ENCODE data around the gene EFCAB11.

The EFCAB11 gene, protein sequence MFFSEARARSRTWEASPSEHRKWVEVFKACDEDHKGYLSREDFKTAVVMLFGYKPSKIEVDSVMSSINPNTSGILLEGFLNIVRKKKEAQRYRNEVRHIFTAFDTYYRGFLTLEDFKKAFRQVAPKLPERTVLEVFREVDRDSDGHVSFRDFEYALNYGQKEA

DNA sequence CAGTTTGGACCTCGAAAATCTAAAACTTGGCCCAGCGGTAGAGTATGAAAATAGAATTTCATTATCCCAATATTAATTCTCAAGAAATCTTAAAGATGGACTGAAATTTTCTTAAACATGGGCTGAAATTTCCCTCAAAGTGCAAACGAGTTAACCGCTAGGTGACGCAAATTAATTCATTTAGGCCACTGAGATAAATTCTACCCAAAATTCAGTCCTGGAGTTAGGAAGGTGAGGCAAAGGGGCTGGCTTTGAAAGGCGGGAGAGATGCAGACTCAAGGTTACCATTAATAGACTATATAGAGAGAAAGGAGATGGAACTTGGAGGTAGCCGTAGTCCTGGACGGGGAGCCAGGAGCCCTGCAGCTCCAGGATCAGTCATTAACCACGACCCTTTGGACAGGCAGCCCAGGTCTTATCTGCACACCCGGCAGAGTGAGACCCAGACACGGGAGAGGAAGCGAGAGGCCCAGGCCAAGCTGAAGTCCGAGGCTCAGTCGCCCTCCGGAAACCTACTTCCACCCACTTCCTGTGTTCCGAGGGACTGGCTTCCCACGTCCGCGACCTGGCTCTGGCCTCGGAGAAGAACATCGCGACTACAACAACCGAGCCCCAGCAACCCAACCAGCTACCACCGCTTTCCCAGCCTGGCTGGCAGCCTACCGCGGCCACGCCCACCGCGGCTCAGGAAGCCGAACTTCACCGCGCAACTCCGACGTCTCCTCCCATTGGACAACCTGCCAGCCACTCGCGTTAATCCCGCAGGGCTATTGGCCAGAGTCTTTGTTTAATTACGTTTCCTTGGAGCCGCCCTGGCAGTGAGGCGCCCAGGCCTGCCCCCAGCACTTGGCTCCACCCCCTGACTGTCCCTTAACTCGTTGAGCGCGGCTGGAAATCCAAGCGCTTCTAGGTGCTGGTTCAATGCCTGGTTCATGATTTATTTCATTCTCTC is at the start of gene EFCAB11:
EFCAB11 (minus strand) TSS at position 661 of the 952 bp plus-strand sequence; CDS start at position 591, 70 bp downstream.
- peak; percentile 87 for DNase-seq (ENCODE audit: low read depth in 2 of 2)

DNA sequence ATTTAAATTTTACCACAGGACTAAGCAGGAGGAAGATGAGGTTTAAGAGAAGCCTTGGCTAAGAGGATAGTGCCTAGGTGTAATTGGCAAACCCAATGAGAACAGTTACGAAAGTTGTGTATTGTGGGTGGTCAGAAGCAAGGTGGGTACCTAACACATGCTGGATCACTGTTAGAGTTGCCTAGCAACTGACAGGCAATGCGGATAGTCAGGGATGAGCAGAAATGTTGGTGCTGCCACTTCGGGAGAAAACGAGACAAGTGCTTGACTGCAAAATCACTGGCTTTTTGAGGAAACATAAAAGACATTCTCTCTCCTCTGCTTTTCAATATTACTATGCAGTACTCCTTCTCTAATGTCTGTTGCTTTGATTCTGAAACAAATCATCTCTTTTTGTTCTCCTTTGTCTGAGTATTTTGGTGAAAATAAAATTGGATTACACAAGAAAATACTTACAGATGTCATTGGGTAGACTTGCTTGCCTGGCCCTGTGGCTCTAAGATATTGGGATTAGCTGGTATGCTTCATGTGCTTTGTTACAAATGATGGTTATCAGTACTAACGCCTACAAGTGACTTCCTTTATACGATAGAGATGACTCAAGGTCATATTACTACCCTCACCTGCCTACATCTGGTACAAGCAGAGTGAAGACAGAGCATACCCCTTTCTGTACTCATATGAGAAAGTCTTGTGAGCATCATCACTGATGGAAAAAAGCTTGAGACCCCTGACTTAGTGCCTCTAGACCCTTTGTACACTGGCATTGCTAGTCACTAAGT is 49.2 kb upstream of the EFCAB11 start:
- DNase-seq (ENCODE audit: low read depth in 2 of 2): no peak

DNA sequence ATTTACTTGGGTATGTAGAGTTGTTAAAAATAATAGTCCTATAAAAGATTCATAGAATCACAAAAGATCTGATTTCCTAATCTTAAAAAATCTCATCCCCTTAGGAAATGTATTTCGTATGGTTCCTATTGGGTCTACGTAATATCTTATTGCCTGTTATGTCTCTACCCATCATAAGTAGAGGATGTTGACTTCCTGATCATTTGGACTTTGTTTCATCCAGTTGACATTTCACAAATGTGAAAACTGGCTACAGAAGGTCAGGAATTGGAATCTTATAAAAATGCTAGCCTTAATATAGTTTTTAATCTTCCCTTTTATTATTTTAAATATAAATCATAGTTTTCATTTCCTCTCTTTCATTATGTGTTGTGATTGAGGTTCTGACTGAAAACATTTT is 46.4 kb upstream of the EFCAB11 start:
- no peak for DNase-seq (ENCODE audit: low read depth in 2 of 2)

DNA sequence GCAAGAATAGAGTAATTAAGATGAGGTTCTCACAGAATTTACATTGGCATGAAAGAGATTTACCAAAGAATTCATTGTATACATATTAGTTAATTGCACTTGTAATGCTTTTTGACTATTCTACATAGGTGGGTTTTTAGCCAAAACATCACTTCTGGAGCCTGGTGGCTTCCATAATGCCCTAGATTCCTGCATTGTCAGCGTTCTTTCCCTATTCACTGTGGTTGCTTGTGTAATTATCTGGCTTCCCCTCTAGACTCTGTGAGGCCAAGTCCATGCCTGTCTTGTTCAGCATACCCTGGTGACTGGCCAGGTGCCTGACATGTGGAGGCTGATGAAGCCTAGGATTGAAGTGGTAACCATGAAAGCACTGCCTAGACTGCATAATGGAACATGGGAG is 42.4 kb upstream of the EFCAB11 start:
- no peak for DNase-seq (ENCODE audit: low read depth in 2 of 2)

DNA sequence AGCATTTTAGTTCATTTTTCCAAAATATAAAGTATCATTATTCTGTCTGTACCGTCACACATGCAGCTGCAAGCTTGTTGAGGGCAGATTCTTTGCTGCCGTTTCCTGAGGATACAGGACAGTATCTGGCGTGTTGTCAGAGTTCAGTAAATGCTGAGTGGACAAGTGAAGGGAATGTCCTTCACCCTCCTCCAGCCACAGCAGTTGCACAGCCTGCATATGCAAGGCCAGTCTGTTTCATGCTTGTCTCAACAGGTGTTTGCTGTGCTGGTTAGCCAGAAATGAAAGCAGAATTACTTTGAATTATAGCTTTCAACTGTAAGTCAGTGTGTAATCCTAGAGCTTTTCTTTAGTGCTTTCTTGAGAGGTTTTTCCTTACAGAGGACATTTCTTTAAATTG is 37.7 kb upstream of the EFCAB11 start:
- no peak for DNase-seq (ENCODE audit: low read depth in 2 of 2)

DNA sequence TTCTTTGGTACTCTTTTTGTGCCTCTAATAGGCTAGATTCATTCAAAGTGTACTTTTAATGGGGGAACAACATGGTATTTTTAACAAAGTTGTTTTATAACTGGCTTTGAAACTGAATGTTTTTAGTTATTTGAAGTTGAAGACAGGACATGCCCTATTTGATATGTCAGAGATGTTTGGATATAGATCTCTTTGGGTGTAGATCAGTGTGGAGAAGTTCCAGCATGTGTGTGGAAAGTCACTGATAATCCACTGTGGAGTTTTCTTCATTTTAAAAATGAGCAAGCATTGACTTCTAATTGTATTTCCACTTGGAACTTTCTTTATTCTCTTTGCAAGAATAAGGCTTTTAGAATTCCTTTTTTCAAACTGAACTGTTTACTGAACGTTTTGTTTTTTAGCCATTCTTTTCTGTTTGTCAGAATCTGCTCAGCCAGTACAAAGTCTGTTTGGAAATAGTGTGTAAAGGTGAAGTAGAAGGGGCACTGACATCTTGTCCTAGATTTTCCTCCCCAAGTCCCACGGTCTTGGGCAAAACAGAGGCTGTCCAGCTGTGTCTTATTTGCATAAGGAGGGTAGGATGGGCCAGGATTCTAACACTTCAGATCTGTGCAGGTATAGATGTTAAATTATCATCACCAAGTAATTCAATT is 36.2 kb upstream of the EFCAB11 start:
- no peak for DNase-seq (ENCODE audit: low read depth in 2 of 2)

DNA sequence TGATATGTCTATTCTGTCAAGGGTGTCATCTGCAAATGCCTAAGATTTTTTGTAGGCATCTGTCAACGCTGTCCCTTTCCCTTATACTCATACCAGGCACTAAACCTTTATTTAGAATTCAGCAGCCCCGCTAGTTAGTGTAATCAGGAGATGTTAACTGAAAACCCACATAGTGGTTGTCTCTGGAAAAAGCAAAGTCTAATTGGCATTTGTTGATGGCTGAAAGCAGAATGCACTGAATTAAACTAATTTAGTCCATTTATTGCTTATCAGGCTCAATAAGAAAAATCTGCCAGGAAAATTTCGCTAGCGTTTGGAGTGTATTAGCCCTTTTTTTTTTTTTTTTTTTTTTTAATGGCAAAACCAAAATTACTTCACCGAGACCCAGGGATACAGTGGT is 35.7 kb upstream of the EFCAB11 start:
- no peak for DNase-seq (ENCODE audit: low read depth in 2 of 2)

DNA sequence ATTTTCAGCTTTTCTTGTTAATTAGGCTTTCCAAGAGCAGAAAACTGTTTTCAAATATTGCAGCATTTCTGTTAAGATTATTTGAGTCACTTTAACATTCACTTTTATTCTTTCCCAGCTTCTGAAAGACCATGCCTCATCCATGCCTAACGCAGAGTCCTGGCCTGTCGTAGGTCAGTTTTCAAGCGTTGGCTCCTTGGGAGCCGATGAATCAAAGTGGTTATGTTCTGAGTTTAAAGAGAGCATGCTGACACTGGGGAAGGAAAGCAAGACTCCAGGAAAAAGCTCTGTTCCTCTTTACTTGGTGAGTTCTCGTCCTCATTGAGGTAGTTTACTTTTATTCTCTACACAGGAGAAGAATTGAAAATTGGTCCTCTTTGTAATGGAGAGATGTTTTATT is 34.3 kb upstream of the EFCAB11 start:
- no peak for DNase-seq (ENCODE audit: low read depth in 2 of 2)

DNA sequence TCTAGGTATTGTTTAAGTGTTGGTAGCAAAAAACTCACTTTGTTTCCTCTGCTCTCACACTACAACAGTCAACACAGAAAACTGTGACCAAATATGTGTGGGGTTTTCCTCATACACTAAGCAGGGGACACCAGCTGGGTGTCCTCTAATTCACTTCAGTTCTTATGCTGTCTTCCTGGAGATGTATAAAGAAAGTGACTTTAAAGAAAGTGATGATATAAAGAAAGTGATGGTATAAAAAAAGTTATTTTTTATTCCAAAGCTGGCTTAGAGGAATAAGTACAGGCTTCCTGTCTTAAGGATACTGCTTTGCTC is 32.6 kb upstream of the EFCAB11 start:
- no peak for DNase-seq (ENCODE audit: low read depth in 2 of 2)

DNA sequence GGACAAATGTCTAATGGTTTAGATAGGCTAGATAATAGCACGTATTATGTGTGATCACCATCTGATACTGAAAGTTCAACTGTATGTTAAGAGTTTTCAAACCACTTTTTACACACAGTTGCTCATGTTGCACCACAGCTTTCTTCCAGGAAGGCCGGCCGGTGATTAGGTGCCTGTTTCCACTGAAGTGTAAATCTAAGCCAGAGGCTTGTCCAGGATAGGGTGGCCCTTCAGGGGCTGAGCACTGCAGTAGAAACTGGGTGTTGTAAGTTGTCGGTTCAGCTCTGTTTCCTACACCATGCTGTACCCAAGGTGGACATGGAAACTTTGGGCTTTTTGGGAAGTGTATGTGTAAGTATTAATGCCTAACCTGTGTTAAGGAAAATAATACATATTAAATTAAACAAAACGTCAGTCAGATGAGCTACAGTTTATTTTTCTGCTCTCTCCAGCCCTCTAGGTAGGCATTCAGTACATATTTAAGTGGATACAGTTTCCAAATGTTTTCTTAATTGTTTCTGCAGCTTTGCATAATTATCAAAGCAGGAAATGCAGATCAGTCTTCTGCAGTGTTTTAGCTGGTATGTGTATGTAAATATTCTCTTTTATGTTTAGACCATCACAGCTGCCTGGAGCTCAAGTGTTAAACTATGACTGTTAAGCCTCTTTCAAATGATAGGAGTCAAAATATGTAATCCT is 32.1 kb upstream of the EFCAB11 start:
- no peak for DNase-seq (ENCODE audit: low read depth in 2 of 2)

DNA sequence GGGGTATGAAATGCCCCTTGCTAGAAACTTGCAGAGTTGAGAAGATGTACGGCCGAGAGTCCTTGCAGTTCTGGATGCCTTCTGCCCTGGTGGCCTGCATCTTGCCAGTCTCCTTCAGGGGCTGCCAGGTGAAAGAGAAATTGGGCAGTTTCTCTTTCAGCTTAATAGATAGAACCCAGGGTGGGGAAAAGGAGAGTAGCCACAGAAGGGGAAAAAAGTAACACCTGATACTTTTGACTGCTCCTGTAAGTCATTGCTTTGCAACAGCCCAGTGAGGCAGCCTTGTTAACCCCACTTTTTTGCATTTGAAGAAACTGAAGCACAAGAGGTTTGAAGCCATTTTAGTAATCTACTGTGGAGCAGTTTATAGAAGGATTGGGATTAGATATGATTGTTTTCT is 28.8 kb upstream of the EFCAB11 start:
- no peak for DNase-seq (ENCODE audit: low read depth in 2 of 2)

DNA sequence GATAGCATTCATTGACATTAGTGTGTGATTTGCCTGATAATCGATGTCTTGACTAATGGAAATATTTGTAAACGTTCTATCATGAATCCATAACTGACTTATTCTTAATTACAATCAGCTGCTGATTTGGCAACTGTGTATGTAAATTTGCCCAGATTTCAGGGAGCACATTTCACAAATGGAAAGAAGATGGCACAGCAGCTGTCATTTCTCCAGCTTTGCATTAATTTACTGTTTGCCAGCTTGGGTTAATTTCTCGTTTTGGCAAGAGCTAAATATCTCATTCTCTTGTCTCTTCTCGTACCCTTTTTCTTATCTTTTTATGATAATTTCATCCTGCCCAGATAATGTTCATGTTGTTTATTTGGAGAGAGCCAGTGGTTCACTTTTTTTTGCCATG is 24.1 kb upstream of the EFCAB11 start:
- DNase-seq (ENCODE audit: low read depth in 2 of 2): no peak

DNA sequence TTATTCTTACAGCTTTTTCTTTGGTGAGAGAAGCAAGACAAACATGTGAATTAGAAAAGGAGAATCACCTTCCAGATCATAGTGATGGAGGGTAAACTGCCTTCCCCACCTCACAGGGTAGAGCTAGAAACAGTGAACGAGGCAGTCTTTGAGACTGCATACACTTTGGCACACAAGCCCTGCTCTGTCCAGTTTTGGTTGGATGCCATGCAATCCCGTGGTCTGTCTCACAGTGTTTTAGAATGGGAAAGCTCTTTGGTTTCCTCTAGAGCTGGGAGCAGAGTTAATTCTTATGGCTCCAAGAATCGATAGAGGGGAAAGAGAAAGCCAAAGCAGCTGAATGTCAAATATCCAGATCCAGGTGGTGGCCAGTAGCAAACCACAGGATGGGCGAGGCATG is 23.1 kb upstream of the EFCAB11 start:
- DNase-seq (ENCODE audit: low read depth in 2 of 2): no peak

DNA sequence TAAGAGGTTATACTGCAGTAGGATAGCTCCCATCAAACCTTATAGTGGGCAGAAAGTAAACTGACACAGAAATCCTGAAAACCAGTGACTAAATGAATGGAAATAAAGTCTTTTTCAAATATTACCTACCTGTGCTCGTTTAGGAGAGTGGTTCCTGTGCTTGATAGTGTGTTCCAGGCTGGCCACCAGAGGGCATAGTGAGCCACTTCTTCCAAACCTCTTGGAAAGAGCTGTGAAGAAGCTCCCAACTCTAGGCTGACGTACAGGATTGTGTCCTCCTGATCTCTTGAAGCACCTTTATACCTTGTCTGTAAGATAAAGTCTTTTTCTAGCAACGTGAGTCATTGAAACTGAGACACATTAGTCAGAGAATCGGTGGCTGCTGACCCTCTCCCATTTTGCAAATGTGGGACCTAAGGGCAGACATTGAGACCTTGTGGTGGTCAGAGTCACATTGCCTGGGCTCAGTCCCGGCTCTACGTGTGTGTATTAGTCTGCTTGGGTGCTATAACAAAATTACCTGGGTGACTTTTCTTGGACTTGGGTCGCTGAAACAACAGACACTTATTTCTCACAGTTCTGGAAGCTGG is 18.8 kb upstream of the EFCAB11 start:
- DNase-seq (ENCODE audit: low read depth in 2 of 2): peak in 1 of 2 donors; percentile 35

DNA sequence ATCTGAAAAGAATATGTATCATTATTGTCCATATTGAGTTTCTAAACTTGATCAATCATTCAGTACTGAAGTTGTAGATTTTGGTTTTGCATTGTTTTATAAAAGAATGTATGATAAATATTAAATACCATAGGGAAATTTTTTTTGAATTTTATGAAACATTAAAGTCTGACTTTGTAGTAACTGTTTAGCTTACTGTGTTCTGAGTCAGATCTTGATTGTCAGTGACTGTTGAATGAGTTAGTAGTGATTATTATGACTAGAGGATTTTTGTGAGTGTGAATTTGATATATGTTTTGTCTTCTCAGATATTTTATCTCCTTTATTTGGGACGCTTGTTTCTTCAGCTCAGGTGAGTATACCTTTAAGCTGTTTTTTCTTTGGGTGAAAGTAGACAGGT is 11.3 kb upstream of the EFCAB11 start:
- DNase-seq (ENCODE audit: low read depth in 2 of 2): no peak

DNA sequence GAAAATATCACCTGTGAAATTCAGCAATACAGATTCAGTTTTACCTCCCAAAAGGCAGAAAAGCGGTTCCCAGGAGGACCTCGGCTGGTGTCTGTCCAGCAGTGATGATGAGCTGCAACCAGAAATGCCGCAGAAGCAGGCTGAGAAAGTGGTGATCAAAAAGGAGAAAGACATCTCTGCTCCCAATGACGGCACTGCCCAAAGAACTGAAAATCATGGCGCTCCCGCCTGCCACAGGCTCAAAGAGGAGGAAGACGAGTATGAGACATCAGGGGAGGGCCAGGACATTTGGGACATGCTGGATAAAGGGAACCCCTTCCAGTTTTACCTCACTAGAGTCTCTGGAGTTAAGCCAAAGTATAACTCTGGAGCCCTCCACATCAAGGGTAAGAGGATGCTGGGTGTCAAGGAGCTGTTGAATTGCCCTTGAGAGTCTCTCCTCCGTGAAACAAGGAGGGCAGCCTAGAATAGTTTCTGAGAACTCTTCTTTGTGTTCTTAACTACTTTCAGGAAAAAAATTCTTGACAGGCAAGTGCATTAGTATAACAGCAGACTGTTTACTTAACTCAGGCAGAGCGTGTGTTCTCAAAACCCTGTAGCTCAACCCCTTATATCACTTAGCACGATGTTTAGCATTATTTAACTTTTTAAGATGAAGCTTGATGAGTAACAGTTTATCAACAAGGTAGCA is 8.9 kb upstream of the EFCAB11 start:
- no peak for DNase-seq (ENCODE audit: low read depth in 2 of 2)

DNA sequence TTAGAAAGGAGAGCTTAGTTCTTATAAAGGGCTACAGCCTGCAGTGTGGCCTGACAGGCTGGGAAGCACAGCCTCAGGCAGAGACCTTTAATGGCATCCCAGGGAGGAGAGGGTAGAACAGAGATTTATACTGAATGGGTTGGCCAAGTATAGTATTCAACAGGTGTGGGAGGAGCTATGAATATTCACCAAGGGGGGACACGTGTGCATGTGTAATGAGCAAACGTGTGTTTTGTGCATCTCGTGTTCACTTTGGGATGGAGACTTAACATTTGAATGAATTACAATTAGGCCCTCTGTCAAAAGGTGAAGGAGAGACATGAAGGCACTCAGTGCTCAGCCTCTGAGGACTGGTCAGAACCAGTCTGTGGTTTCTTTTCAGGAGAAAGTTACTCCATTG is 6.4 kb upstream of the EFCAB11 start:
- DNase-seq (ENCODE audit: low read depth in 2 of 2): no peak

DNA sequence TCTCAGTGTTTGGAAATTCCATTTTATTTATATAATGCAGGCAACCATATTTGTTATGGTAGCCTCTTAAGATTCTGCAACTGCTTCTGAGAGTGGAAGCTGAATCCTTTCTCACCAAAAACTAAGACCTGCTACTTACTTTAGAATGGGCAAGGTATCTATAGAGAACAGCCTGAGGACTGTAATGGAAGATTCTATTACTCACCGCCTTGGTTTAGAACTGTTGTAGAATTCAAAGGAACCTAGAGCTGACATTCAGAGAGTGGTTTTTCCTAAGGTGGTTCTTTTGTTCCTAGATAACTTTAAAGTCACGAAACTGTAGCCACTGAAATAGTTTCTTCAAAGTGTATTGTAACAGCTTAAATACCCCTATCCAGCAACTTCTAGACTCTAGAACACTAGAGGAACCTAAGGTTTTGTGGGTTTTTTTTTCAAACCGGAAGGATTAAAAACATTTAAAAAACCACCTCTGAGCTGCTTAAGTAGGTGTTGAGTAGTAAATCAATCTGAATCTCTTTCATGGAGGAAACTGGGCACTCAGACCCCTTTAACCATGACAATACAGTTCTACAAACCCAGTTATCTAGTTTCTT is 5.4 kb upstream of the EFCAB11 start:
- DNase-seq (ENCODE audit: low read depth in 2 of 2): no peak

DNA sequence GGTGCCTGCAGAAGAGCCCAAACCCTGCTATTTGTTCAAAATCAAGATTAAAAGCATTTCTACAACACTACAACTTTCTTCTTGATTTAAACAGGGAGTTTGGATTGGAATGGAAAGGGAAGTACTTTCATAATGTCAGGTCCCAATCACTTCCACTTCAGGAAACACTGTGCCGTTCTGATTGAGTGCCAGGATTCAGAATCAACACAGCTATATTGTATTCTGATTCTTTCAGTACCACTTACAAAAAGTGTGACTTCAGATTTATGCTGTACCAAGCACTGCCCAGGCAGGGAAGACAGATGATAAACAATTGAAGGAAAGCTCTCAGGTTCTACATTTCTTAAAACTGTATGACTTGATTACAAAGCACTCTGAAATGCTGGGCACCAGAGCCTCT is 4.4 kb upstream of the EFCAB11 start:
- no peak for DNase-seq (ENCODE audit: low read depth in 2 of 2)

DNA sequence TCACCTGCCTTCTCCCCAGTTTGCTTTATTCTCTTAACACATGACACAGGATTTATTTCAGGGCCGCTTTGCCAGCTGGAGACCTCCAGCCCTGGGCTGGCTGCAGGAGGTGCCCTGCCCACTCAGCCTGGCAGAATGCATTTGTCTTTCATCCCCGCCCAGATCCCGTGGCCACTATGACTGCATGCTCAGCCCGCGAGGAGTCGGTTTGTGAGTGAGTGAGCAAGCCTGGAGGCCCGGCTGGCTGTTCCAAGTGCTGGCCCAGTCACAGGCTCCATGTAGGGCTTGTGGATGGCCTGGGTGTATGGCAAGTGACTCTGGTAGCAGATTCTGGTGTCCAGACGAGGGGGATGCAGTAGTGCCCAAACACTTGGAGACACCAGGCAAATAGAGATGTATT is 3.3 kb upstream of the EFCAB11 start:
- no peak for DNase-seq (ENCODE audit: low read depth in 2 of 2)
